ENCODE results near the gene CYP1A1. TPM values are rescaled to one million over a fixed set of nuclear protein-coding genes. Genes with fewer than 3 reads are reported as not detected.
A peak's percentile ranks its signal among the peaks of the same experiment; 100 is the strongest.

The CYP1A1 gene
- total RNA-seq, 1 donor, result 0.36 TPM

DNA sequence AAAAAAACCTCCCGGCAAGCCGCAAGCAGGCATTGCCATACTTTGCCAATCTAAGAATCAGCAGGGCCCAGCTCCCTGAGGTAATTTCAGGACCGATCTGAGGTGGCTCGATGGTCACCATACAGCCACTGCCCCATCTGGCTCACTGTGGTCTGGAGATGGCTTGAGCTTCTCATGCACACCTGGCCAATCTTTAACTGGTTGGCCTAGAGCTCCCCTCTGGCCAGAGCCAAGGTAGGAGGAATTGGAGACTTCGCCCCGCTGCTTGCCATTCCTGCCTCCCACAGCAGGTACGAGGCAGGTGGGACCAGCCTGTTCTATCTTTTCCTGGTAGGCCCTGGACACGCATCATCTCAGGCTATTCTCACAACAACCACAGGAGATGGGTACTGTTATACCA lies 33.4 kb upstream of the CYP1A1 start:
- peaks cover 8% of the 10 kb centered on the region for H3K27me3 ChIP-seq (ENCODE audit: insufficient read depth, low read length)
- H3K4me1 ChIP-seq (ENCODE audit: insufficient read depth, low read length), result no peaks in the 10 kb centered on the region
- H3K27ac ChIP-seq (ENCODE audit: low read depth, low read length), result no peak overlapping the region
- no peaks in the 10 kb centered on the region for H3K9me3 ChIP-seq (ENCODE audit: low read depth, low read length)
- no peak overlapping the region for H3K4me3 ChIP-seq (ENCODE audit: insufficient read depth, low read length)
- H4K20me1 ChIP-seq (ENCODE audit: insufficient read depth, low read length), result no peaks in the 10 kb centered on the region
- TF ChIP-seq, protein P1, sequence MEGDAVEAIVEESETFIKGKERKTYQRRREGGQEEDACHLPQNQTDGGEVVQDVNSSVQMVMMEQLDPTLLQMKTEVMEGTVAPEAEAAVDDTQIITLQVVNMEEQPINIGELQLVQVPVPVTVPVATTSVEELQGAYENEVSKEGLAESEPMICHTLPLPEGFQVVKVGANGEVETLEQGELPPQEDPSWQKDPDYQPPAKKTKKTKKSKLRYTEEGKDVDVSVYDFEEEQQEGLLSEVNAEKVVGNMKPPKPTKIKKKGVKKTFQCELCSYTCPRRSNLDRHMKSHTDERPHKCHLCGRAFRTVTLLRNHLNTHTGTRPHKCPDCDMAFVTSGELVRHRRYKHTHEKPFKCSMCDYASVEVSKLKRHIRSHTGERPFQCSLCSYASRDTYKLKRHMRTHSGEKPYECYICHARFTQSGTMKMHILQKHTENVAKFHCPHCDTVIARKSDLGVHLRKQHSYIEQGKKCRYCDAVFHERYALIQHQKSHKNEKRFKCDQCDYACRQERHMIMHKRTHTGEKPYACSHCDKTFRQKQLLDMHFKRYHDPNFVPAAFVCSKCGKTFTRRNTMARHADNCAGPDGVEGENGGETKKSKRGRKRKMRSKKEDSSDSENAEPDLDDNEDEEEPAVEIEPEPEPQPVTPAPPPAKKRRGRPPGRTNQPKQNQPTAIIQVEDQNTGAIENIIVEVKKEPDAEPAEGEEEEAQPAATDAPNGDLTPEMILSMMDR (IDR thresholded peaks at IDR 0.05; ENCODE audit: extremely low read depth, low read depth, low read length), result no peak
- H3K36me3 ChIP-seq (ENCODE audit: insufficient read depth, low read length), result no peaks in the 10 kb centered on the region
- H3K79me2 ChIP-seq (ENCODE audit: insufficient read depth, low read length), result no peaks in the 10 kb centered on the region
- no peak overlapping the region for H2AFZ ChIP-seq (ENCODE audit: low read length)
- no peak overlapping the region for H3K4me2 ChIP-seq (ENCODE audit: insufficient read depth, low read length)
- no peak for DNase-seq (ENCODE audit: insufficient read length, low spot score, missing footprints)

DNA sequence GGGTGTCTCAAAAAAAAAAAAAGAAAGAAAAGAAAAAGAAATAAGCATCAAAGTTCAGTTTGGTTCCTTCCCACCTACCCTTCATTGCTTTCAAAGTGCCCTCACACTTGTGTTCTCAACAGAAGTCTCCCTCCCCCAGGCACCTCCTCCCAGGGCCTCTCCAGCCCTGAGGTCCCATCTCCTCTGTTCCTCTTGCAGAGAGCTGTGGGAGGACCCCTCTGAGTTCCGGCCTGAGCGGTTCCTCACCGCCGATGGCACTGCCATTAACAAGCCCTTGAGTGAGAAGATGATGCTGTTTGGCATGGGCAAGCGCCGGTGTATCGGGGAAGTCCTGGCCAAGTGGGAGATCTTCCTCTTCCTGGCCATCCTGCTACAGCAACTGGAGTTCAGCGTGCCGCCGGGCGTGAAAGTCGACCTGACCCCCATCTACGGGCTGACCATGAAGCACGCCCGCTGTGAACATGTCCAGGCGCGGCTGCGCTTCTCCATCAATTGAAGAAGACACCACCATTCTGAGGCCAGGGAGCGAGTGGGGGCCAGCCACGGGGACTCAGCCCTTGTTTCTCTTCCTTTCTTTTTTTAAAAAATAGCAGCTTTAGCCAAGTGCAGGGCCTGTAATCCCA lies 29.4 kb upstream of the CYP1A1 start:
- Histone ChIP-seq H3K4me3 (ENCODE audit: insufficient read depth, low read length) (no peak overlapping the region), H4K20me1 (ENCODE audit: insufficient read depth, low read length) (no peaks in the 10 kb centered on the region), H3K27me3 (ENCODE audit: insufficient read depth, low read length) (peaks cover 15% of the 10 kb centered on the region), H3K9me3 (ENCODE audit: low read depth, low read length) (no peaks in the 10 kb centered on the region), H3K79me2 (ENCODE audit: insufficient read depth, low read length) (no peaks in the 10 kb centered on the region), H3K4me1 (ENCODE audit: insufficient read depth, low read length) (no peaks in the 10 kb centered on the region), H2AFZ (ENCODE audit: low read length) (no peak overlapping the region), H3K27ac (ENCODE audit: low read depth, low read length) (no peak overlapping the region), H3K4me2 (ENCODE audit: insufficient read depth, low read length) (no peak overlapping the region), H3K36me3 (ENCODE audit: insufficient read depth, low read length) (no peaks in the 10 kb centered on the region)
- TF ChIP-seq, protein P1 (IDR thresholded peaks at IDR 0.05; ENCODE audit: extremely low read depth, low read depth, low read length), result no peak
- DNase-seq (ENCODE audit: insufficient read length, low spot score, missing footprints), result peak; percentile 43

DNA sequence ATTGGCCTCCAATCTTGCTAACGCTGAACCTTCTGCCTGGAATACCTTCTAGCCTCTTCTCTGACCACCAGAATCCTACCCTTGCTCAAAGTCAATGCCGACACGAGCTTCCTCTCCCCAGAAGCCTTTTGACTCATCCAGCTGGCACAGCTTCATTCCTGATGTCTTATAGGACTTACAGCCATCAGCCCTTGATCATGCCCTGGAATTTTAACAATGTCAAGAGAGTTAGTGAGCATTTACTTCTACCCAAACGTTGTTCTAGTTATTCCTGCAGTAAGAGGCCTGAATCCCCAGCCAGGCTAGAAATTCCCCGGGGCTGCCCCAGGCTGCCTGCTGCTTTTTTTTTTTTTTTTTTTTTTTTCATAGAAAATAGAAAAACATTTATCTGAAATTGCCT lies 27.2 kb upstream of the CYP1A1 start:
- H3K36me3 ChIP-seq (ENCODE audit: insufficient read depth, low read length), result no peaks in the 10 kb centered on the region
- no peak overlapping the region for H3K27ac ChIP-seq (ENCODE audit: low read depth, low read length)
- H3K27me3 ChIP-seq (ENCODE audit: insufficient read depth, low read length), result peaks cover 7% of the 10 kb centered on the region
- no peak overlapping the region for H3K4me3 ChIP-seq (ENCODE audit: insufficient read depth, low read length)
- no peaks in the 10 kb centered on the region for H3K79me2 ChIP-seq (ENCODE audit: insufficient read depth, low read length)
- no peak overlapping the region for H2AFZ ChIP-seq (ENCODE audit: low read length)
- no peak overlapping the region for H3K4me2 ChIP-seq (ENCODE audit: insufficient read depth, low read length)
- no peaks in the 10 kb centered on the region for H3K4me1 ChIP-seq (ENCODE audit: insufficient read depth, low read length)
- H4K20me1 ChIP-seq (ENCODE audit: insufficient read depth, low read length), result no peaks in the 10 kb centered on the region
- TF ChIP-seq, protein P1 (IDR thresholded peaks at IDR 0.05; ENCODE audit: extremely low read depth, low read depth, low read length), result no peak
- H3K9me3 ChIP-seq (ENCODE audit: low read depth, low read length), result no peaks in the 10 kb centered on the region
- peak; percentile 93 for DNase-seq (ENCODE audit: insufficient read length, low spot score, missing footprints)

DNA sequence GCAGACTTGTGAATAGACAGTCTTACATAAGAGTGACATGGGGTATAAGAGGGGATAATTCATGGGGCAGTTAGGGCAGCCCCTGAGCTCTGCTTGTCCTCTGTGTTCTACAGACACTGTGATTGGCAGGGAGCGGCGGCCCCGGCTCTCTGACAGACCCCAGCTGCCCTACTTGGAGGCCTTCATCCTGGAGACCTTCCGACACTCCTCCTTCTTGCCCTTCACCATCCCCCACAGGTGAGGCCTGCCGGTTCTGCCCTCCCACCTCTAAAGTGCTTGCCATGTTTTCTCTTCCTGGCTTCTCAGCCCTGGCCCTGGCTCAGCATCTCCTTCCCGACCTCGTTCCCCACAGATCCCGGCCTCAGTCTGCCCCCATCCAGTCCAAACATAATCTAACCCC lies 26.7 kb upstream of the CYP1A1 start:
- Histone ChIP-seq H3K27me3 (ENCODE audit: insufficient read depth, low read length) (peaks cover 7% of the 10 kb centered on the region), H3K9me3 (ENCODE audit: low read depth, low read length) (no peaks in the 10 kb centered on the region), H3K4me2 (ENCODE audit: insufficient read depth, low read length) (no peak overlapping the region), H4K20me1 (ENCODE audit: insufficient read depth, low read length) (no peaks in the 10 kb centered on the region), H2AFZ (ENCODE audit: low read length) (no peak overlapping the region), H3K4me3 (ENCODE audit: insufficient read depth, low read length) (no peak overlapping the region), H3K27ac (ENCODE audit: low read depth, low read length) (no peak overlapping the region), H3K79me2 (ENCODE audit: insufficient read depth, low read length) (no peaks in the 10 kb centered on the region), H3K4me1 (ENCODE audit: insufficient read depth, low read length) (no peaks in the 10 kb centered on the region), H3K36me3 (ENCODE audit: insufficient read depth, low read length) (no peaks in the 10 kb centered on the region)
- no peak for DNase-seq (ENCODE audit: insufficient read length, low spot score, missing footprints)
- TF ChIP-seq, protein P1 (IDR thresholded peaks at IDR 0.05; ENCODE audit: extremely low read depth, low read depth, low read length), result no peak
